ENCODE measurements around the gene ANAPC5.

GRCh38 chr12:121278169-121279070 is 73.8 kb downstream of the ANAPC5 start:
- no peak for TF ChIP-seq SOX15 (CRISPR knock-in tag; IDR thresholded peaks at IDR 0.05)
- no peak for TF ChIP-seq CTCF (IDR thresholded peaks at IDR 0.05)
- TF ChIP-seq ATF2 (CRISPR knock-in tag; IDR thresholded peaks at IDR 0.05; ENCODE audit: borderline replicate concordance, low read depth): no peak
- no peak for TF ChIP-seq AFF4 (CRISPR knock-in tag; IDR thresholded peaks at IDR 0.05; ENCODE audit: borderline replicate concordance)
- no peak for TF ChIP-seq ATF6 (CRISPR knock-in tag; IDR thresholded peaks at IDR 0.05)
- TF ChIP-seq ATF3 (CRISPR knock-in tag; conservative IDR thresholded peaks at IDR 0.05): no peak
- no peak for TF ChIP-seq SMAD4 (CRISPR knock-in tag; IDR thresholded peaks at IDR 0.05)
- TF ChIP-seq FOXK1 (CRISPR knock-in tag; IDR thresholded peaks at IDR 0.05): no peak
- TF ChIP-seq CREB1 (CRISPR knock-in tag; IDR thresholded peaks at IDR 0.05): no peak
- no peak for TF ChIP-seq FOXP1 (CRISPR knock-in tag; IDR thresholded peaks at IDR 0.05; ENCODE audit: borderline replicate concordance)
- no peak for TF ChIP-seq ZNF121 (CRISPR knock-in tag; IDR thresholded peaks at IDR 0.05)
- no peak for TF ChIP-seq MAX (CRISPR knock-in tag; IDR thresholded peaks at IDR 0.05)
- TF ChIP-seq ZNF232 (CRISPR knock-in tag; IDR thresholded peaks at IDR 0.05): no peak
